ENCODE data around the gene SAG.

GRCh38 chr2:233373316-233373715, 65.7 kb downstream of the SAG start:
- TF ChIP-seq, protein P1, sequence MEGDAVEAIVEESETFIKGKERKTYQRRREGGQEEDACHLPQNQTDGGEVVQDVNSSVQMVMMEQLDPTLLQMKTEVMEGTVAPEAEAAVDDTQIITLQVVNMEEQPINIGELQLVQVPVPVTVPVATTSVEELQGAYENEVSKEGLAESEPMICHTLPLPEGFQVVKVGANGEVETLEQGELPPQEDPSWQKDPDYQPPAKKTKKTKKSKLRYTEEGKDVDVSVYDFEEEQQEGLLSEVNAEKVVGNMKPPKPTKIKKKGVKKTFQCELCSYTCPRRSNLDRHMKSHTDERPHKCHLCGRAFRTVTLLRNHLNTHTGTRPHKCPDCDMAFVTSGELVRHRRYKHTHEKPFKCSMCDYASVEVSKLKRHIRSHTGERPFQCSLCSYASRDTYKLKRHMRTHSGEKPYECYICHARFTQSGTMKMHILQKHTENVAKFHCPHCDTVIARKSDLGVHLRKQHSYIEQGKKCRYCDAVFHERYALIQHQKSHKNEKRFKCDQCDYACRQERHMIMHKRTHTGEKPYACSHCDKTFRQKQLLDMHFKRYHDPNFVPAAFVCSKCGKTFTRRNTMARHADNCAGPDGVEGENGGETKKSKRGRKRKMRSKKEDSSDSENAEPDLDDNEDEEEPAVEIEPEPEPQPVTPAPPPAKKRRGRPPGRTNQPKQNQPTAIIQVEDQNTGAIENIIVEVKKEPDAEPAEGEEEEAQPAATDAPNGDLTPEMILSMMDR (IDR thresholded peaks at IDR 0.05) = no peak
- no peak for TF ChIP-seq POLR2AphosphoS5 (IDR thresholded peaks at IDR 0.05)
